Endodermal cell (in vitro differentiated cells): ENCODE data around the gene KDM7A. TPM values are rescaled to one million over a fixed set of nuclear protein-coding genes. Genes with fewer than 3 reads are reported as not detected.

Source experiments
- DNase-seq: peaks from one replicate; pipeline ENCODE4 v3.0.0-alpha.2; 2017
- H3K27ac ChIP-seq: 2 replicates; pipeline ENCODE4 v1.5.1; 2013; ENCODE audit warnings: mild to moderate bottlenecking, low read depth, low read length, moderate library complexity
- H3K27me3 ChIP-seq: 2 replicates; pipeline ENCODE4 v1.6.1; 2013; ENCODE audit warnings: mild to moderate bottlenecking, low read length, moderate library complexity; ENCODE audit not compliant: insufficient read depth, control insufficient read depth, poor library complexity, severe bottlenecking
- H3K36me3 ChIP-seq: 2 replicates; pipeline ENCODE4 v1.7.0; 2013; ENCODE audit warnings: mild to moderate bottlenecking, low read length, moderate library complexity; ENCODE audit not compliant: control insufficient read depth, insufficient read depth
- H3K4me1 ChIP-seq: one replicate; pipeline ENCODE4 v1.7.0; 2013; ENCODE audit warnings: low read length; ENCODE audit not compliant: control insufficient read depth, insufficient read depth
- H3K4me3 ChIP-seq: 2 replicates; pipeline ENCODE4 v1.5.1; 2013; ENCODE audit warnings: mild to moderate bottlenecking, low read length, moderate library complexity
- H3K9ac ChIP-seq: 2 replicates; pipeline ENCODE4 v1.6.1; 2013; ENCODE audit warnings: mild to moderate bottlenecking, low read length, moderate library complexity; ENCODE audit not compliant: poor library complexity, severe bottlenecking; ENCODE audit errors: extremely low read depth
- H3K9me3 ChIP-seq: 2 replicates; pipeline ENCODE4 v1.6.1; 2013; ENCODE audit warnings: mild to moderate bottlenecking, low read length, moderate library complexity; ENCODE audit not compliant: control insufficient read depth
- H3K27ac Mint-ChIP-seq: 2 replicates; pipeline ENCODE4 v1.8.0; 2020; ENCODE audit warnings: mixed read lengths
- H3K27me3 Mint-ChIP-seq: 2 replicates; pipeline ENCODE4 v1.8.0; 2021; ENCODE audit warnings: mild to moderate bottlenecking, mixed read lengths; ENCODE audit not compliant: insufficient read depth
- H3K36me3 Mint-ChIP-seq: 2 replicates; pipeline ENCODE4 v1.8.0; 2020; ENCODE audit warnings: low read depth, mixed read lengths
- H3K4me1 Mint-ChIP-seq: 2 replicates; pipeline ENCODE4 v1.8.0; 2020; ENCODE audit warnings: mixed read lengths
- H3K4me3 Mint-ChIP-seq: 2 replicates; pipeline ENCODE4 v1.8.0; 2020; ENCODE audit warnings: mild to moderate bottlenecking, moderate library complexity, mixed read lengths
- H3K9me3 Mint-ChIP-seq: 2 replicates; pipeline ENCODE4 v1.8.0; 2020; ENCODE audit warnings: mild to moderate bottlenecking, mixed read lengths
- WGBS, 2 experiments: methylation state at CpG; one replicate each; pipeline versions ENCODE4 v1.1.5 to v1.1.7; 2013; ENCODE audit warnings: missing lambda C conversion rate in 2 of 2, mixed read lengths in 1 of 2; ENCODE audit not compliant: insufficient coverage in 1 of 2, insufficient read length in 1 of 2; 5-methylcytosine and 5-hydroxymethylcytosine counted together
- total RNA-seq, 2 donors: library from RNA; stranded (reverse); fragmentation: NEBNext Ultra II Directional in 1 of 2; extraction: Animal tissue kit (Norgen Biotek cat#: 25700) in 1 of 2; gene quantifications; 2 replicates in 1 of 2; 3 replicates in 1 of 2; pipeline ENCODE4 v1.2.1, GENCODE V29; 2021
- TF ChIP-seq, protein P1 (sequence below): fragments of 200-600 bp; sonication (generic); conservative IDR thresholded peaks from 2 replicates; pipeline ENCODE4 v1.5.0; 2021; ENCODE audit warnings: antibody characterized with exemption, mild to moderate bottlenecking

The KDM7A gene
- total RNA-seq, 2 donors from 2014 or later: 22.9 to 24.5 TPM

DNA sequence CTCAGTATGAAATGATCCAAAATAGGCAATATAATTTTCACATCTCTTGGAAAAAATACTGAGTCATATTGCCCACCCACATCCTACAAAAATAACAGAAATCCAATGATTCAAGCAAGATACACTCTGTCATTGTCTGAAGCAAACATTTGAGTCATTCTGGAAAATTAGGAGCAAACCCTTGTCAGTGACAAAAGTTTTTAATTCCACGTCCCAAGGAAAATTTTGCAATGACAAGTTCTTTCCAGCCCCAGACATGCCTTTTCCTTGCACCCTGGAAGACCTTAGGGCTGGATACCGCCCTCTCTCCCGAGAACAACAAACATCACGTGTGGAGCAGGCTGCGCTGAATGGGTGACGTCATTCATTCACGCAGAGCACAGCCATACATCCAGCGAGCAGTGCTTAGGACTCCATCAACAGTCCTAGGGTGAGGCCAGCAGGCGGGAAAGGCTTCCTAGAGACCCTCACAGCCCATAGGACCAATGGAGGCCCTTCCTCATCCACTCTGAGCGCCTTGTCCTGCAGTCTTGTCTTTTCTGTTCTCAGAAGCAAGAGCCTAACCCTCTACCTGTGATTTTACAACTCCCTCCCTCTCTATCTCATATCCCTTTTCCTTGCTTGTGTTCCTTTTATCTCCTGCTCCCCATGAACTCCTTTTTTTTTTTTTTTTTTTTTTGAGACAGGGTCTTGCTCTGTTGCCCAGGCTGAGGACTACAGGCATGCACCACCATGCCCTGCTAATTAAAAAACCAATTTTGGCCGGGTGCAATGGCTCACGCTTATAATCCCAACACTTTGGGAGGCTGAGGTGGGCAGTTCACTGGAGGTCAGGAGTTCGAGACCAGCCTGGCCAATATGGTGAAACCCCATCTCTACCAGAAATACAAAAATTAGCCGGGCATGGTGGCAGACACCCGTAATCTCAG is 23.5 kb upstream of the KDM7A start:
- WGBS, 2 experiments: 87 to 95% methylated on average over 8 to 15 of the region's 15 CpGs
- peaks cover 20% of the 10 kb centered on the region for H3K9me3 Mint-ChIP-seq
- no peak overlapping the region for H3K27ac Mint-ChIP-seq
- H3K4me3 Mint-ChIP-seq: no peak overlapping the region
- DNase-seq: no peak
- Histone ChIP-seq H3K4me3 (no peak overlapping the region), H3K27me3 (no peaks in the 10 kb centered on the region), H3K27ac (no peak overlapping the region), H3K4me1 (no peaks in the 10 kb centered on the region), H3K36me3 (no peaks in the 10 kb centered on the region), H3K9ac (no peak overlapping the region), H3K9me3 (peaks cover 13% of the 10 kb centered on the region)
- TF ChIP-seq, protein P1, sequence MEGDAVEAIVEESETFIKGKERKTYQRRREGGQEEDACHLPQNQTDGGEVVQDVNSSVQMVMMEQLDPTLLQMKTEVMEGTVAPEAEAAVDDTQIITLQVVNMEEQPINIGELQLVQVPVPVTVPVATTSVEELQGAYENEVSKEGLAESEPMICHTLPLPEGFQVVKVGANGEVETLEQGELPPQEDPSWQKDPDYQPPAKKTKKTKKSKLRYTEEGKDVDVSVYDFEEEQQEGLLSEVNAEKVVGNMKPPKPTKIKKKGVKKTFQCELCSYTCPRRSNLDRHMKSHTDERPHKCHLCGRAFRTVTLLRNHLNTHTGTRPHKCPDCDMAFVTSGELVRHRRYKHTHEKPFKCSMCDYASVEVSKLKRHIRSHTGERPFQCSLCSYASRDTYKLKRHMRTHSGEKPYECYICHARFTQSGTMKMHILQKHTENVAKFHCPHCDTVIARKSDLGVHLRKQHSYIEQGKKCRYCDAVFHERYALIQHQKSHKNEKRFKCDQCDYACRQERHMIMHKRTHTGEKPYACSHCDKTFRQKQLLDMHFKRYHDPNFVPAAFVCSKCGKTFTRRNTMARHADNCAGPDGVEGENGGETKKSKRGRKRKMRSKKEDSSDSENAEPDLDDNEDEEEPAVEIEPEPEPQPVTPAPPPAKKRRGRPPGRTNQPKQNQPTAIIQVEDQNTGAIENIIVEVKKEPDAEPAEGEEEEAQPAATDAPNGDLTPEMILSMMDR: no peak
- H3K36me3 Mint-ChIP-seq: no peaks in the 10 kb centered on the region
- peaks cover 3% of the 10 kb centered on the region for H3K4me1 Mint-ChIP-seq
- peaks cover 2% of the 10 kb centered on the region for H3K27me3 Mint-ChIP-seq

DNA sequence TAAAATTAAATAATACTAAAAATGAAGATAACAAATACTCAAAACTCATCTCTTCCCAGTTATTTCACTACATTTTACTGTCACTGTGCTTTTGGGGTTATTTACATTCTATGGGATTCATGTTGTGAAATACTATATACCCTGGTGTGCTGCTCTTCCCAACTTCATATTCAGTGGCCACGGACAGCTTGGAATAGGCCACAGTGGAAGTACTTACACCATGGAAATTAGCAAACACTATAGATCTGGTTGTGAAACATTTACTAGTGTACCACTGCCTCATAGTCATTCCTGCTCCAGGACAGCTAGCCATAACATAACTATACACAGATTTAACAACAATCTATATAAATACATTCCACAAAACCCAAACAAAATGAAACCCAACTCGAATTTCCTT is 21.2 kb upstream of the KDM7A start:
- Histone ChIP-seq H3K27ac (no peak overlapping the region), H3K27me3 (no peaks in the 10 kb centered on the region), H3K9me3 (no peaks in the 10 kb centered on the region), H3K9ac (no peak overlapping the region), H3K4me3 (no peak overlapping the region), H3K36me3 (no peaks in the 10 kb centered on the region), H3K4me1 (no peaks in the 10 kb centered on the region)
- no peaks in the 10 kb centered on the region for H3K36me3 Mint-ChIP-seq
- TF ChIP-seq, protein P1: no peak
- no peaks in the 10 kb centered on the region for H3K4me1 Mint-ChIP-seq
- H3K27ac Mint-ChIP-seq: no peak overlapping the region
- no peak for DNase-seq
- H3K9me3 Mint-ChIP-seq: peaks cover 7% of the 10 kb centered on the region
- WGBS, 2 experiments: 96% methylated on average over 2 of the region's 2 CpGs; no CpG with 5 or more reads in 1 of the 2 experiments
- H3K4me3 Mint-ChIP-seq: no peak overlapping the region
- H3K27me3 Mint-ChIP-seq: peaks cover 2% of the 10 kb centered on the region

DNA sequence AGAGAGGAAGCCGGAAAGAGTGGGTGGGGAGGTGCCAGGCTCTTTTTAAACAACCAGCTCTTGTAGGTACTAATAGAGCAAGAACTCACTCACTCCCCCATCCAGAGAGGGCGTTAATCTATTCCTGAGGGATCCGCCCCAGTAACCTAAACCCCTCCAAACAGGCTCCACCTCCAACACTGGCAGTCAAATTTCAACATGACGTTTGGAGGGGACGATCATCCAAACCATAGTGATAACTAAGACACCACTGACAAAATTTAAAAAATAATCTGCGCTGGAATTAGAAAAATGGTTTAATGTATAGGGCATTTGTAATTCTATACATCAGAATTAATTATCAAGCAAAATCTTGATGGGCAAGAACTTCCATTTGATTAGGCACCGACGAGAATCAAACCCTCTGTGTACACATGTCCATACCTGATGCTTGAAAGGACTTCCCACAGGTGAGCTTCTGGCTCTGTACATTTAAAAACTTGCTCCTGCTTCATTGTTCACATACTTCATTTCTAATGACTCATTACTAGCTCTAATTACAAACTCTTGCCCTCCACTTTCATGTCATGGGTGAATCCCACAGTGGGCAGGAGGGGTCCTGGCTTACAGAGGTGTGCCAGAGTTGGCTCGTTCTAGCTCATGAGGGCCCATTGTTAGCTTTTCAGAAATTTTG is 20.6 kb upstream of the KDM7A start:
- Histone ChIP-seq H3K4me1 (no peaks in the 10 kb centered on the region), H3K27me3 (no peaks in the 10 kb centered on the region), H3K9me3 (no peaks in the 10 kb centered on the region), H3K4me3 (no peak overlapping the region), H3K9ac (no peak overlapping the region), H3K36me3 (no peaks in the 10 kb centered on the region), H3K27ac (no peak overlapping the region)
- WGBS, 2 experiments: 87 to 100% methylated on average over 3 to 8 of the region's 9 CpGs
- TF ChIP-seq, protein P1: no peak
- no peaks in the 10 kb centered on the region for H3K4me1 Mint-ChIP-seq
- H3K9me3 Mint-ChIP-seq: peaks cover 3% of the 10 kb centered on the region
- H3K36me3 Mint-ChIP-seq: no peaks in the 10 kb centered on the region
- H3K4me3 Mint-ChIP-seq: no peak overlapping the region
- DNase-seq: no peak
- H3K27ac Mint-ChIP-seq: no peak overlapping the region
- H3K27me3 Mint-ChIP-seq: peaks cover 2% of the 10 kb centered on the region
